GM13977 (cell line): ENCODE data around the gene TTBK1.

Source experiments
- DNase-seq: peaks from one replicate; pipeline ENCODE4 v3.0.0; 2012; ENCODE audit warnings: low spot score
- in situ Hi-C: fragments of 300-500 bp; cut with MboI; formaldehyde crosslinking; loops from one replicate; pipeline ENCODE4 v1.12.0; 2022; ENCODE audit warnings: low sequenced_read_pairs, low pct_unique_long_range_greater_than_20kb, mixed read lengths, inconsistent platforms; ENCODE audit not compliant: unreplicated experiment
- TF ChIP-seq, protein P1 (sequence below): IDR thresholded peaks from 2 replicates; pipeline ENCODE4 v1.5.1; 2012; ENCODE audit warnings: mild to moderate bottlenecking, control low read depth; ENCODE audit not compliant: insufficient read depth; ENCODE audit errors: extremely low read depth, missing control alignments

Gene TTBK1

GRCh38 chr6:43278524-43279078 lies 35.3 kb downstream of the TTBK1 start:
- TF ChIP-seq, protein P1, sequence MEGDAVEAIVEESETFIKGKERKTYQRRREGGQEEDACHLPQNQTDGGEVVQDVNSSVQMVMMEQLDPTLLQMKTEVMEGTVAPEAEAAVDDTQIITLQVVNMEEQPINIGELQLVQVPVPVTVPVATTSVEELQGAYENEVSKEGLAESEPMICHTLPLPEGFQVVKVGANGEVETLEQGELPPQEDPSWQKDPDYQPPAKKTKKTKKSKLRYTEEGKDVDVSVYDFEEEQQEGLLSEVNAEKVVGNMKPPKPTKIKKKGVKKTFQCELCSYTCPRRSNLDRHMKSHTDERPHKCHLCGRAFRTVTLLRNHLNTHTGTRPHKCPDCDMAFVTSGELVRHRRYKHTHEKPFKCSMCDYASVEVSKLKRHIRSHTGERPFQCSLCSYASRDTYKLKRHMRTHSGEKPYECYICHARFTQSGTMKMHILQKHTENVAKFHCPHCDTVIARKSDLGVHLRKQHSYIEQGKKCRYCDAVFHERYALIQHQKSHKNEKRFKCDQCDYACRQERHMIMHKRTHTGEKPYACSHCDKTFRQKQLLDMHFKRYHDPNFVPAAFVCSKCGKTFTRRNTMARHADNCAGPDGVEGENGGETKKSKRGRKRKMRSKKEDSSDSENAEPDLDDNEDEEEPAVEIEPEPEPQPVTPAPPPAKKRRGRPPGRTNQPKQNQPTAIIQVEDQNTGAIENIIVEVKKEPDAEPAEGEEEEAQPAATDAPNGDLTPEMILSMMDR: no peak
- in situ Hi-C loops: no loop called here
- DNase-seq: no peak

- in situ Hi-C loops: no loop called here
- no peak for DNase-seq
- TF ChIP-seq, protein P1: no peak
Observed at GRCh38 chr6:43280234-43280633, 37.0 kb downstream of the TTBK1 start.

GRCh38 chr6:43282060-43282459 lies 38.8 kb downstream of the TTBK1 start:
- DNase-seq: no peak
- TF ChIP-seq, protein P1: no peak
- in situ Hi-C loops: no loop called here

GRCh38 chr6:43282636-43283513 lies 39.6 kb downstream of the TTBK1 start:
- DNase-seq: no peak
- in situ Hi-C loops: no loop called here
- TF ChIP-seq, protein P1: no peak

- no peak for DNase-seq
- TF ChIP-seq, protein P1: no peak
- in situ Hi-C loops: no loop called here
Observed at GRCh38 chr6:43283514-43283901, 40.2 kb downstream of the TTBK1 start.

DNA sequence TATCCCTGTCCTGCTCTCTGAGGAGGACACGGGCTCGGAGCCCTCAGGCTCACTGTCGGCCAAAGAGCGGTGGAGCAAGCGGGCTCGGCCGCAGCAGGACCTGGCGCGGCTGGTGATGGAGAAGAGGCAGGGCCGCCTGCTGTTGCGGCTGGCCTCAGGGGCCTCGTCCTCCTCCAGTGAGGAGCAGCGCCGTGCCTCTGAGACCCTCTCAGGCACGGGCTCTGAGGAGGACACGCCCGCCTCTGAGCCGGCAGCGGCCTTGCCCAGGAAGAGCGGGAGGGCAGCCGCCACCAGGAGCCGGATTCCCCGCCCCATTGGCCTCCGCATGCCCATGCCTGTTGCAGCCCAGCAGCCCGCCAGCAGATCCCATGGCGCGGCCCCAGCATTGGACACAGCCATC lies 40.6 kb downstream of the TTBK1 start:
- TF ChIP-seq, protein P1: no peak
- DNase-seq: no peak
- in situ Hi-C loops: no loop called here
